Medulla oblongata (tissue), 1 donor: ENCODE measurements around the gene KIF17.

ENCODE experiments used
- DNase-seq: peaks from one replicate; pipeline ENCODE4 v3.0.0-alpha.2; 2015; ENCODE audit errors: extremely low spot score

KIF17 gene

GRCh38 chr1:20717452-20718342, at the start of gene KIF17:
Gene KIF17 (minus strand): TSS chr1:20718007. CDS start chr1:20717706, 301 bp downstream.
- peak; percentile 52 for DNase-seq

GRCh38 chr1:20767271-20767670, 49.5 kb upstream of the KIF17 start:
- DNase-seq, result no peak

- no peak for DNase-seq
Observed at GRCh38 chr1:20763417-20763816, 45.6 kb upstream of the KIF17 start.

- no peak for DNase-seq
Observed at GRCh38 chr1:20760322-20760721, 42.5 kb upstream of the KIF17 start.

GRCh38 chr1:20753589-20753988, 35.8 kb upstream of the KIF17 start:
- no peak for DNase-seq

- DNase-seq, result no peak
Observed at GRCh38 chr1:20751462-20751990, 33.7 kb upstream of the KIF17 start.

GRCh38 chr1:20742671-20743070, 24.9 kb upstream of the KIF17 start:
- no peak for DNase-seq

GRCh38 chr1:20740781-20741180, 23.0 kb upstream of the KIF17 start:
- DNase-seq, result no peak

GRCh38 chr1:20739225-20739624, 21.4 kb upstream of the KIF17 start:
- DNase-seq, result no peak

- DNase-seq, result no peak
Observed at GRCh38 chr1:20735581-20736111, 17.8 kb upstream of the KIF17 start.

GRCh38 chr1:20733360-20733975, 15.7 kb upstream of the KIF17 start:
- no peak for DNase-seq

- peak; percentile 80 for DNase-seq
Observed at GRCh38 chr1:20732588-20733359, 15.0 kb upstream of the KIF17 start, which contains the start of gene SH2D5. Gene SH2D5 (minus strand): TSS chr1:20732703. CDS start chr1:20728044, 4,659 bp downstream.

GRCh38 chr1:20732071-20732587, 14.3 kb upstream of the KIF17 start:
- peak; percentile 37 for DNase-seq

GRCh38 chr1:20731057-20731991, 13.5 kb upstream of the KIF17 start:
- DNase-seq, result no peak

GRCh38 chr1:20730690-20731056, 12.9 kb upstream of the KIF17 start:
- DNase-seq, result no peak

- no peak for DNase-seq
Observed at GRCh38 chr1:20729990-20730689, 12.3 kb upstream of the KIF17 start.

- DNase-seq, result no peak
Observed at GRCh38 chr1:20729155-20729931, 11.5 kb upstream of the KIF17 start.

GRCh38 chr1:20728371-20729154, 10.8 kb upstream of the KIF17 start:
- no peak for DNase-seq
